ENCODE results near the gene MAP3K13.
"Not testable (repeated sequence)": the region's sequence is repeated elsewhere in the genome, so short reads cannot be mapped to it uniquely, and the experiment has no call there.

MAP3K13 gene

DNA sequence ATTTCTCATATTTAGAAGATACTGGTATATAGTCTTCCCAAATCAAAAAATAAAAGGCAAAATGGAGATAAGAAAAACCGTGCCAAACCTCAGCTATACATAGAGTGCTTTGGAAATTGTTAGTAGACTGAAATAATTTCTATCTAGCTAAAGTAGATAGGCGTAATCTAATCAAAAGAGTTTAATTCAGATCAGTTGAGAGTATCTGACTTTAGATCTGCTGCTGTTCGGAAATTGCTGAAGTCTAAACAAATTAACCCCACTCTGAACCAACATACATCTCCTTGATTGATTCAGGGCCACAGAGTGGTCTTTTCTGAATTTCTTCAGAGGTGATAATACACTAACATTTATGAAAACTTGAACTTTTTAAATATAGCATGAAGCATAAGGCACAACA is 40.1 kb downstream of the MAP3K13 start:
- H3K4me3 ChIP-seq (replicated peaks in 1 of 2; ENCODE audit: low read depth in 2 of 2, low read length in 2 of 2), result no peak overlapping the region
- TF ChIP-seq, protein P1, sequence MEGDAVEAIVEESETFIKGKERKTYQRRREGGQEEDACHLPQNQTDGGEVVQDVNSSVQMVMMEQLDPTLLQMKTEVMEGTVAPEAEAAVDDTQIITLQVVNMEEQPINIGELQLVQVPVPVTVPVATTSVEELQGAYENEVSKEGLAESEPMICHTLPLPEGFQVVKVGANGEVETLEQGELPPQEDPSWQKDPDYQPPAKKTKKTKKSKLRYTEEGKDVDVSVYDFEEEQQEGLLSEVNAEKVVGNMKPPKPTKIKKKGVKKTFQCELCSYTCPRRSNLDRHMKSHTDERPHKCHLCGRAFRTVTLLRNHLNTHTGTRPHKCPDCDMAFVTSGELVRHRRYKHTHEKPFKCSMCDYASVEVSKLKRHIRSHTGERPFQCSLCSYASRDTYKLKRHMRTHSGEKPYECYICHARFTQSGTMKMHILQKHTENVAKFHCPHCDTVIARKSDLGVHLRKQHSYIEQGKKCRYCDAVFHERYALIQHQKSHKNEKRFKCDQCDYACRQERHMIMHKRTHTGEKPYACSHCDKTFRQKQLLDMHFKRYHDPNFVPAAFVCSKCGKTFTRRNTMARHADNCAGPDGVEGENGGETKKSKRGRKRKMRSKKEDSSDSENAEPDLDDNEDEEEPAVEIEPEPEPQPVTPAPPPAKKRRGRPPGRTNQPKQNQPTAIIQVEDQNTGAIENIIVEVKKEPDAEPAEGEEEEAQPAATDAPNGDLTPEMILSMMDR (IDR thresholded peaks at IDR 0.05; ENCODE audit: low read depth, low read length), result no peak
- DNase-seq (ENCODE audit: low read depth in 2 of 2), result no peak

DNA sequence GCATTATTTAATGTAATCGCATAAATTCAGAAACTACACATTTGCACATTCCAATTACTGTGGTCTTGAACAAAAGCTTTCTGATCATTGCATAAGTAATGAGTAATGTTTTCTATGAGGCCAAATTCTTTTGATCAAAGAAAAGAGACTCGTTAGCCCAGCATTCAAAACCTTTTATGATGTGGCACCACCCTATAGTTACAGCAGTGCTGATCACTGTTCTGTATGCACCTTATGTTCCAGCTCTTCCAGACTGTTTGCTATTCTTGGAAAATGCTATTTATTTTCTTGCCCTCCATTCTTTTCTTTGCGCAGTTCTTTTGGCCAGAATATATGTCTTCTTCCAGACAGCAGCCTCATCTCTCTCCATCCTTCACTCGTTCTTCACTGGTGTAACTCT is 42.3 kb downstream of the MAP3K13 start:
- no peak overlapping the region for H3K4me3 ChIP-seq (replicated peaks in 1 of 2; ENCODE audit: low read depth in 2 of 2, low read length in 2 of 2)
- DNase-seq (ENCODE audit: low read depth in 2 of 2), result no peak
- TF ChIP-seq, protein P1 (IDR thresholded peaks at IDR 0.05; ENCODE audit: low read depth, low read length), result no peak

DNA sequence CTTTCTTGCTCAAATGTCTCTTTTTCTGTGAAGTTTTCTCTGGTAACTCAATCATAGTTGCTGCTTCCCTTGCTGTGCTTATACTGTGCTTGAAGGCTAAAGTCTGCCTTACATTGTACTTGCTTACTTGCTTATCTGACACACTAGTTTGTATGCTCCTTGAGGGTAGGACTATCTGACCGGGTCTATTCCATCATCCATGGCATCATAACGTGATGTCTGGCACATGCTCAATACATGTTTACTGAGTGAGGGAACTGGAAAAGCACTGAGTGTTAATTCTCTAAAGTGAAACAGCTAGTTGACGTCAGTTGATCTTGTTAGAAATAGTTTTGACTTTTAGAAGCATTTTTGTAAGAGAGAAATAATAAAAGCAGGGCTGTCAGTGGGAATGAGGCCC is 42.7 kb downstream of the MAP3K13 start:
- TF ChIP-seq, protein P1 (IDR thresholded peaks at IDR 0.05; ENCODE audit: low read depth, low read length), result no peak
- DNase-seq (ENCODE audit: low read depth in 2 of 2), result no peak
- H3K4me3 ChIP-seq (replicated peaks in 1 of 2; ENCODE audit: low read depth in 2 of 2, low read length in 2 of 2), result no peak overlapping the region

GRCh38 chr3:185406121-185406620 is 43.2 kb downstream of the MAP3K13 start:
- no peak overlapping the region for H3K4me3 ChIP-seq (replicated peaks in 1 of 2; ENCODE audit: low read depth in 2 of 2, low read length in 2 of 2)
- no peak for DNase-seq (ENCODE audit: low read depth in 2 of 2)
- TF ChIP-seq, protein P1 (IDR thresholded peaks at IDR 0.05; ENCODE audit: low read depth, low read length), result no peak

DNA sequence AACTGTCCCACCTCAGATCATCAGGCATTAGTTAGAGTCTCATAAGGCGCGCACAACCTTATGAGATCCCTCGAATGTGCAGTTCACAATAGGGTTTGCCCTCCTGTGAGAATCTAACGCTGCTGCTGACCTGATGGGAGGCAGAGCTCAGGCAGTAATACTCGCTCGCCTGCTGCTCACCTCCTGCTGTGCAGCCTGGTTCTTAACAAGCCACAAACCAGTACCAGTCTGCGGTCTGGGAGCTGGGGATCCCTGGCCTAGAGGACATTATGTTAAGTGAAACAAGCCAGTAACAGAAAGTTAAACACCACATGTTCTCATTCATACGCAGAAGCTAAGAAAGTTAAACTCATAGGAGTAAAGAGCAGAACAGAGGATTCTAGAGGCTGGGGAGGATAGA is 47.0 kb downstream of the MAP3K13 start:
- TF ChIP-seq, protein P1 (IDR thresholded peaks at IDR 0.05; ENCODE audit: low read depth, low read length), result no peak

GRCh38 chr3:185411133-185411532 is 48.2 kb downstream of the MAP3K13 start:
- H3K4me3 ChIP-seq (replicated peaks in 1 of 2; ENCODE audit: low read depth in 2 of 2, low read length in 2 of 2), result no peak overlapping the region
- TF ChIP-seq, protein P1 (IDR thresholded peaks at IDR 0.05; ENCODE audit: low read depth, low read length), result no peak
- DNase-seq (ENCODE audit: low read depth in 2 of 2), result no peak

More for the DNA sequence above, 47.0 kb downstream of the MAP3K13 start:
- no peak overlapping the region for H3K4me3 ChIP-seq (replicated peaks in 1 of 2; ENCODE audit: low read depth in 2 of 2, low read length in 2 of 2)
- no peak for DNase-seq (ENCODE audit: low read depth in 2 of 2)

GRCh38 chr3:185416513-185416912 is 53.6 kb downstream of the MAP3K13 start:
- no peak for DNase-seq (ENCODE audit: low read depth in 2 of 2)
- H3K4me3 ChIP-seq (replicated peaks in 1 of 2; ENCODE audit: low read depth in 2 of 2, low read length in 2 of 2), result no peak overlapping the region
- TF ChIP-seq, protein P1 (IDR thresholded peaks at IDR 0.05; ENCODE audit: low read depth, low read length), result no peak

GRCh38 chr3:185418561-185418977 is 55.6 kb downstream of the MAP3K13 start:
- not testable (repeated sequence) for DNase-seq (ENCODE audit: low read depth in 2 of 2); H3K4me3 ChIP-seq (replicated peaks in 1 of 2; ENCODE audit: low read depth in 2 of 2, low read length in 2 of 2)
